HepG2 (cell line): ENCODE measurements around the gene CCL5. TPM values are rescaled to one million over a fixed set of nuclear protein-coding genes. Genes with fewer than 3 reads are reported as not detected.

Experiments
- ATAC-seq: fragments of 200-7000 bp; cut with Tn5 transposase; 3 replicates; pipeline ENCODE4 v1.9.1; 2020; ENCODE audit warnings: mild to moderate bottlenecking, moderate library complexity
- BruUV-seq: library from RNA; stranded (reverse); fragments of 400-500 nt; replicated peaks from 2 replicates; lab custom pipeline; 2021; lab: Mats Ljungman, UMichigan
- CTCF ChIA-PET: fragments of 300-600 bp; formaldehyde crosslinking; extraction: SDS; loops from one replicate; lab custom pipeline; 2021; ENCODE audit warnings: low total read pairs, inconsistent platforms, low intra/inter-chr PET ratio; lab: Yijun Ruan, JAX
- POLR2A ChIA-PET: fragments of 350-600 bp; sonication (Branson Sonifier 250); formaldehyde crosslinking; loops from one replicate; lab custom pipeline; 2020; ENCODE audit warnings: antibody characterized with exemption, inconsistent platforms; lab: Yijun Ruan, JAX
- DNase-seq: peaks from one replicate; pipeline ENCODE4 v3.0.0-alpha.2; 2015; ENCODE audit warnings: low spot score
- FAIRE-seq: peaks from 3 replicates; lab custom pipeline; 2011; peaks lifted over from hg19 to GRCh38; lab: Jason Lieb, UNC
- H2AFZ ChIP-seq: one replicate; pipeline ENCODE4 v1.6.1; 2011; ENCODE audit warnings: low read length, inconsistent platforms
- H3K27ac ChIP-seq: fragments of 300-600 bp; 3 replicates; pipeline ENCODE4 v1.8.0; 2011; ENCODE audit warnings: mixed run types, mild to moderate bottlenecking, mixed read lengths, low read length, inconsistent platforms; ENCODE audit not compliant: insufficient read depth; ENCODE audit errors: extremely low read length
- H3K27me3 ChIP-seq, 2 experiments: fragments of 200-600 bp in 1 of 2; 2 replicates in 1 of 2; 3 replicates in 1 of 2; pipeline versions ENCODE4 v1.6.0 to v1.8.0; 2011; ENCODE audit warnings: low read length in 2 of 2, mild to moderate bottlenecking in 2 of 2, moderate library complexity in 2 of 2, inconsistent platforms in 1 of 2; ENCODE audit not compliant: insufficient read depth in 2 of 2, control insufficient read depth in 1 of 2
- H3K36me3 ChIP-seq, 2 experiments: fragments of 200-600 bp in 1 of 2; replicated peaks in 1 of 2; 2 replicates in 1 of 2; 3 replicates in 1 of 2; pipeline versions ENCODE4 v1.5.1 to v1.8.0; 2011; ENCODE audit warnings: low read length in 2 of 2, inconsistent platforms in 1 of 2; ENCODE audit not compliant: insufficient read depth in 2 of 2, control insufficient read depth in 1 of 2
- H3K4me1 ChIP-seq: 2 replicates; pipeline ENCODE4 v1.5.1; 2012; ENCODE audit warnings: low read length, inconsistent platforms; ENCODE audit not compliant: insufficient read depth
- H3K4me2 ChIP-seq: 2 replicates; pipeline ENCODE4 v1.6.0; 2011; ENCODE audit warnings: low read depth, low read length, inconsistent platforms
- H3K4me3 ChIP-seq, 3 experiments: fragments of 200-600 bp in 1 of 3; sonication (generic), shearing (Covaris generic) in 1 of 3; replicated peaks in 1 of 3; 2 replicates each; pipeline ENCODE4 v1.5.1; 2011 to 2016; ENCODE audit warnings: low read length in 3 of 3, inconsistent platforms in 2 of 3, low read depth in 2 of 3, mild to moderate bottlenecking in 2 of 3, control low read depth in 1 of 3, mixed read lengths in 1 of 3; ENCODE audit not compliant: insufficient read depth in 1 of 3
- H3K79me2 ChIP-seq: one replicate; pipeline ENCODE4 v1.6.1; 2011; ENCODE audit warnings: low read length, inconsistent platforms; ENCODE audit not compliant: insufficient read depth
- H3K9ac ChIP-seq: 2 replicates; pipeline ENCODE4 v1.6.0; 2011; ENCODE audit warnings: mild to moderate bottlenecking, low read depth, low read length, inconsistent platforms; ENCODE audit not compliant: insufficient read depth
- H3K9me3 ChIP-seq: 2 replicates; pipeline ENCODE4 v1.5.1; 2012; ENCODE audit warnings: mild to moderate bottlenecking, low read length
- H4K20me1 ChIP-seq: 2 replicates; pipeline ENCODE4 v1.6.0; 2011; ENCODE audit warnings: inconsistent platforms, mild to moderate bottlenecking, low read length, moderate library complexity; ENCODE audit not compliant: insufficient read depth
- GTF3A ChIP-seq: sonication (generic); formaldehyde crosslinking; conservative IDR thresholded peaks from 2 replicates; pipeline ENCODE4 v1.4.0; 2020; ENCODE audit warnings: mild to moderate bottlenecking, missing genetic modification reagents
- PRMT3 ChIP-seq: sonication (generic); formaldehyde crosslinking; IDR thresholded peaks from 2 replicates; pipeline ENCODE4 v1.8.1; 2022; ENCODE audit warnings: low read depth, mild to moderate bottlenecking, moderate library complexity, missing genetic modification reagents, borderline replicate concordance
- RAD21 ChIP-seq: fragments of 450-650 bp; formaldehyde crosslinking; IDR thresholded peaks from 2 replicates; pipeline ENCODE4 v1.5.0; 2020; ENCODE audit warnings: mild to moderate bottlenecking
- SMC3 ChIP-seq: IDR thresholded peaks from 2 replicates; pipeline ENCODE4 v1.6.1; 2011; ENCODE audit warnings: low read length, improper control_type of control experiment
- STAG1 ChIP-seq: sonication (generic); formaldehyde crosslinking; IDR thresholded peaks from 2 replicates; pipeline ENCODE4 v1.4.0; 2020; ENCODE audit warnings: missing genetic modification reagents
- XRCC5 ChIP-seq: fragments of 200-400 bp; formaldehyde crosslinking; optimal IDR thresholded peaks from 2 replicates; pipeline ENCODE3; 2017; ENCODE audit warnings: mild to moderate bottlenecking, low read length
- ZNF672 ChIP-seq: sonication (generic); formaldehyde crosslinking; IDR thresholded peaks from 2 replicates; pipeline ENCODE4 v1.8.1; 2022; ENCODE audit warnings: missing genetic modification reagents
- WGBS: methylation state at CpG from one replicate; pipeline ENCODE4 v1.1.6; 2017; ENCODE audit warnings: low lambda C conversion rate; 5-methylcytosine and 5-hydroxymethylcytosine counted together
- in situ Hi-C: cut with HindIII; loops from 2 replicates; pipeline ENCODE4 v1.10.0; 2017; ENCODE audit warnings: low pct_unique_long_range_greater_than_20kb; ENCODE audit not compliant: extremely low pct_ligation_motif_present
- intact Hi-C: fragments of 100-400 bp; cut with micrococcal nuclease; formaldehyde crosslinking; loops from one replicate; pipeline ENCODE4 v1.10.0; 2022; ENCODE audit not compliant: unreplicated experiment
- polyA plus RNA-seq, 8 experiments: library from polyadenylated mRNA; depleted of rRNA in 3 of 8; stranded (reverse) in 7 of 8; unstranded in 1 of 8; fragments of >200 nt; fragmentation: Illumina TruSeq in 4 of 8; extraction: Trizol in 4 of 8; gene quantifications; 2 replicates each; pipeline versions ENCODE4 v1.2.1 to v1.2.3, GENCODE V29; 2011 to 2016; ENCODE audit warnings: low read depth in 4 of 8, missing spikeins in 1 of 8, mixed read lengths in 1 of 8; ENCODE audit not compliant: insufficient read depth in 1 of 8
- total RNA-seq, 5 experiments: library from RNA; depleted of rRNA; stranded (reverse); fragments of >200 nt; fragmentation: Illumina TruSeq; extraction: Trizol; gene quantifications; 2 replicates each; pipeline ENCODE4 v1.2.3, GENCODE V29; 2016; ENCODE audit warnings: low read depth in 1 of 5
- TF ChIP-seq, protein P1 (sequence below): sonication (generic); formaldehyde crosslinking; IDR thresholded peaks from 2 replicates; pipeline ENCODE4 v1.5.0; 2020; ENCODE audit warnings: mild to moderate bottlenecking, missing genetic modification reagents, moderate library complexity

CCL5 gene
- total and polyA plus RNA-seq, 2 of the 13 experiments (the other 11 are each of a cell fraction or from before 2014, with no cell fraction given): 0.13 to 0.29 TPM

DNA sequence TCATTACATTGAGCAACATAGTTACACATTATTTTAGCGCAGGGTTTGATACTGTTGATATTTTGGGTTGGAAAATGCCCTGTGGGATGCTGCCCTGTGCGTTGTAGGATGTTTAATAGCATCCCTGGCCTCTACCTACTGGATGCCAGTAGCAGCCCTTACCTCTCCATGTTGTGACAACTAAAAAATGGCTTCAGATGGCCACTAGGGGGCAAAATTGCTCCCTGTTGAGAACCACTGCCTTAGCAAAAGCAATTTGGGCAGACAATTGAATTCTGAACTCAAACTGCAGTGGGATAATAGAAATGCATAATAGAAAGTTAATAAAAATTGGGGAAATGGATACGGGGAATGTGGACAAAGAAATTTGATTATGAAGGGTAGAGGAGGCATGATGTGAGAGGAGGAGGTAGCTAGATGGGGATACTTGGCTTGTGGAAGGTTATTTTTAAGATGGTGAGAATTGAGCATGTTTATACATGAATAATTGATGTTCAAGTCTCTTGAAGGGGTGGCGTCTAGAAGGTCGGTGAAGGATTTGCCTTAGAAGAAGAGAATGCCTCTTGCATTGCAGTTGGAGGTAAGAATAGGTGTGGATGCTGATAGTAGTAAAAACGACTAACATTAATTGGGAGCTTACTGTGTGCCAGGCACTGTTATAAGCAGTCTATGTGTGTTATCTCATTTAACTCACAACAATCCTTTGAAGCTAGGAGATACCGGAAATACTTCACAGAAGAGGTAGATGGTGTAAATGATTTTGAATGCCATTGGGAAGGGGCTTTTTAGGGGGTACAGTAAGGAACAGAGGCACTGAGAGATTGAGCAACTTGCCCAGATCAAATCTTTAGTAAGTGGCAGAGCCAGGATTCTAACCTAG, 30.5 kb downstream of the CCL5 start:
- in situ Hi-C loops: no loop called here
- no peaks in the 10 kb centered on the region for H3K27me3 ChIP-seq
- H3K4me3 ChIP-seq: no peak overlapping the region
- 67% methylated on average over 7 of the region's 7 CpGs for WGBS
- H3K9ac ChIP-seq: no peak overlapping the region
- H3K27ac ChIP-seq: no peak overlapping the region
- no peak for FAIRE-seq
- CTCF ChIA-PET: interaction anchor here (1.3 kb wide), 1 partner anchor 299 kb away, joined by 4 read pairs; no protein-coding TSS in a partner anchor
- intact Hi-C loops: no loop called here
- H3K9me3 ChIP-seq: no peaks in the 10 kb centered on the region
- no peaks in the 10 kb centered on the region for H4K20me1 ChIP-seq
- POLR2A ChIA-PET: no interaction called here
- peaks cover 3 to 19% of the 10 kb centered on the region in 2 experiments; a peak in 4 of 5 replicates for H3K36me3 ChIP-seq
- TF ChIP-seq XRCC5 (peak; percentile 41), RAD21 (CRISPR knock-in tag) (peak; percentile 31; the same call in 1 of the 2 replicates), SMC3 (peak; percentile 55; the same call in 1 of the 2 replicates), STAG1 (CRISPR knock-in tag) (peak; percentile 56), ZNF672 (CRISPR knock-in tag) (no peak), GTF3A (CRISPR knock-in tag) (no peak), PRMT3 (no peak)
- TF ChIP-seq, protein P1, sequence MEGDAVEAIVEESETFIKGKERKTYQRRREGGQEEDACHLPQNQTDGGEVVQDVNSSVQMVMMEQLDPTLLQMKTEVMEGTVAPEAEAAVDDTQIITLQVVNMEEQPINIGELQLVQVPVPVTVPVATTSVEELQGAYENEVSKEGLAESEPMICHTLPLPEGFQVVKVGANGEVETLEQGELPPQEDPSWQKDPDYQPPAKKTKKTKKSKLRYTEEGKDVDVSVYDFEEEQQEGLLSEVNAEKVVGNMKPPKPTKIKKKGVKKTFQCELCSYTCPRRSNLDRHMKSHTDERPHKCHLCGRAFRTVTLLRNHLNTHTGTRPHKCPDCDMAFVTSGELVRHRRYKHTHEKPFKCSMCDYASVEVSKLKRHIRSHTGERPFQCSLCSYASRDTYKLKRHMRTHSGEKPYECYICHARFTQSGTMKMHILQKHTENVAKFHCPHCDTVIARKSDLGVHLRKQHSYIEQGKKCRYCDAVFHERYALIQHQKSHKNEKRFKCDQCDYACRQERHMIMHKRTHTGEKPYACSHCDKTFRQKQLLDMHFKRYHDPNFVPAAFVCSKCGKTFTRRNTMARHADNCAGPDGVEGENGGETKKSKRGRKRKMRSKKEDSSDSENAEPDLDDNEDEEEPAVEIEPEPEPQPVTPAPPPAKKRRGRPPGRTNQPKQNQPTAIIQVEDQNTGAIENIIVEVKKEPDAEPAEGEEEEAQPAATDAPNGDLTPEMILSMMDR (CRISPR knock-in tag): peak; percentile 79
- H3K79me2 ChIP-seq: no peaks in the 10 kb centered on the region
- no peak overlapping the region for H2AFZ ChIP-seq
- TSS peak; percentile 39 for BruUV-seq
- peak; percentile 89 for ATAC-seq
- DNase-seq: peak; percentile 64
- peaks cover 14% of the 10 kb centered on the region; the same call in 1 of the 2 replicates for H3K4me1 ChIP-seq
- H3K4me2 ChIP-seq: no peak overlapping the region
